Measurements from ENCODE around the gene GIPC3. TPM values are rescaled to one million over a fixed set of nuclear protein-coding genes. Genes with fewer than 3 reads are reported as not detected.
A peak's percentile ranks its signal among the peaks of the same experiment; 100 is the strongest.
"Not testable (repeated sequence)": the region's sequence is repeated elsewhere in the genome, so short reads cannot be mapped to it uniquely, and the experiment has no call there.

The GIPC3 gene
- total RNA-seq, 1 donor from 2014 or later = not detected

- Histone ChIP-seq H2AFZ (replicated peaks) (no peak overlapping the region), H3K4me1 (peaks cover 11% of the 10 kb centered on the region), H3K4me2 (no peak overlapping the region), H3K9me3 (ENCODE audit: low read depth) (no peaks in the 10 kb centered on the region), H3K9ac (no peak overlapping the region), H3K27ac (no peak overlapping the region), H3F3A (ENCODE audit: low read depth) (peaks cover 36% of the 10 kb centered on the region), H4K20me1 (ENCODE audit: low read depth) (peaks cover 52% of the 10 kb centered on the region), H3K36me3 (no peaks in the 10 kb centered on the region), H3K27me3 (peaks cover 79% of the 10 kb centered on the region), H3K79me2 (ENCODE audit: low read depth) (peaks cover under 1% of the 10 kb centered on the region), H3K4me3 (no peak overlapping the region)
- Mint-ChIP-seq H3K4me3 (no peak overlapping the region), H3K36me3 (peaks cover 7% of the 10 kb centered on the region), H3K27me3 (ENCODE audit: insufficient read depth, low read depth) (peaks cover 9% of the 10 kb centered on the region), H3K4me1 (peaks cover 15% of the 10 kb centered on the region), H3K9me3 (no peaks in the 10 kb centered on the region), H3K27ac (no peak overlapping the region)
- TF ChIP-seq CTCF (IDR thresholded peaks at IDR 0.05) (no peak), EZH2phosphoT487 (IDR thresholded peaks at IDR 0.05) (no peak), EZH2 (IDR thresholded peaks at IDR 0.05) (no peak)
- no peak for DNase-seq (ENCODE audit: low spot score)
These were observed 6.9 kb upstream of the GIPC3 start for GRCh38 chr19:3578390-3578789.

DNA sequence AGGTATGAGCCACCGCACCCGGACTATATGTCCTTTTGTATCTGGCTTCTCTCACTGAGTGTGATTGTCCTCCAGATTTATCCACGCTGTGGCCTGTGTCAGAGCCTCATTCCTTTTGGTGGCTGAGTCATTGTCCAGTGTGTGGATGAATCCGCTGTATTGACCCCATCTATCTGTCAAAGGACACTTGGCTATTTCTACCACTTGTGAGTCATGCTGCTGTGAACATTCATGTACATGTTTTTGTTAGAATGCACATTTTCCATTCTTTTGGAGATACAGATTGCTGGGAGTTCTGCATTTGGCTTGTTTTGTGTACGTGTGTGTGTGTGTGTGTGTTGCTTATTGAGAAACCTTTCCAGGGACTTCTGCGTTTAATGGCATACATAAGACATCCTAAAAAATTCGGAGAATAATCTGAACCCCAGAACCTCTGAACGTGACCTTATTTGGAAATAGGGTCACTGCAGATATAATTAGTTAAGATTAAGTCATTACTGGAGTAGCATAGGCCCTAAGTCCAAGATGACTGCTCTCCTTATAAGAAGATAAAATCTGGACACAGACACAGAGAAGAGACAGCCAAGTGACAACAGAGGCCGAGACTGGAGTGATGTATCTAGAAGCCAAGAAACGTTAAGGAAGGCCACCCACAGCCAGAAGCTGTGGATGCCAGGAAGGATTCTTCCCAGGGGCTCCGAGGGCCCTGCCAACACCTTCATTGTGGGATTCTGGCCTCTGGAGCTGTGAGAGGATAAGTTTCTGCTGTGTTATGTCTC is 4.9 kb upstream of the GIPC3 start:
- peak overlapping the region; percentile 41 for H3K4me3 Mint-ChIP-seq
- Histone ChIP-seq H3K4me3 (no peak overlapping the region), H3K36me3 (no peaks in the 10 kb centered on the region), H3K4me1 (peaks cover 11% of the 10 kb centered on the region), H3K4me2 (no peak overlapping the region), H4K20me1 (ENCODE audit: low read depth) (peaks cover 33% of the 10 kb centered on the region), H3K9me3 (ENCODE audit: low read depth) (no peaks in the 10 kb centered on the region), H3K27me3 (peaks cover 91% of the 10 kb centered on the region), H3K79me2 (ENCODE audit: low read depth) (no peaks in the 10 kb centered on the region), H2AFZ (replicated peaks) (no peak overlapping the region), H3K27ac (no peak overlapping the region), H3K9ac (no peak overlapping the region), H3F3A (ENCODE audit: low read depth) (peaks cover 25% of the 10 kb centered on the region)
- peaks cover 17% of the 10 kb centered on the region for H3K27me3 Mint-ChIP-seq (ENCODE audit: insufficient read depth, low read depth)
- no peak for DNase-seq (ENCODE audit: low spot score)
- peaks cover 8% of the 10 kb centered on the region for H3K4me1 Mint-ChIP-seq
- H3K9me3 Mint-ChIP-seq = no peaks in the 10 kb centered on the region
- no peak overlapping the region for H3K27ac Mint-ChIP-seq
- H3K36me3 Mint-ChIP-seq = peaks cover 2% of the 10 kb centered on the region
- TF ChIP-seq EZH2 (IDR thresholded peaks at IDR 0.05) = no peak
- TF ChIP-seq EZH2phosphoT487 (IDR thresholded peaks at IDR 0.05) = no peak
- TF ChIP-seq CTCF (IDR thresholded peaks at IDR 0.05) = no peak

DNA sequence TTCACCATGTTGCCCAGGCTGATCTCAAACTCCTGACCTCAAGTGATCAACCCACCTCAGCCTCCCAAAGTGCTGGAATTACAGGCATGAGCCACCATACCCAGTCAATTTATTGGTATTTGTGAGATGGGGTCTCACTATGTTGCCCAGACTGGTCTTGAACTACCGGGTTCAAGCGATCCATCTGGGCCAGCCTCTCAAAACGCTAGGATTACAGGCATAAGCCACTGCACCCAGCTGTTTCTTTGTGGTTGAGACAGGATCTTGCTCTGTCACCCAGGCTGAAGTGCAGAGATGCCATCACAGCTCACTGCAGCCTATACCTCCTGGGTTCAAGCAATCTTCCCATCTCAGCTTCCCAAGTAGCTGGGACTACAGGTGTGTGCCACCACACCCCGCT is 3.5 kb upstream of the GIPC3 start:
- Histone ChIP-seq H4K20me1 (ENCODE audit: low read depth) (peaks cover 18% of the 10 kb centered on the region), H3K27me3 (peaks cover 91% of the 10 kb centered on the region), H3F3A (ENCODE audit: low read depth) (peaks cover 13% of the 10 kb centered on the region)
- H2AFZ ChIP-seq (replicated peaks); H3K9me3 Mint-ChIP-seq; H3K9me3 ChIP-seq (ENCODE audit: low read depth); H3K4me2 ChIP-seq; H3K79me2 ChIP-seq (ENCODE audit: low read depth); H3K9ac ChIP-seq; H3K4me1 ChIP-seq; H3K4me1 Mint-ChIP-seq; DNase-seq (ENCODE audit: low spot score); H3K27ac Mint-ChIP-seq; H3K36me3 ChIP-seq; H3K4me3 ChIP-seq; H3K27ac ChIP-seq; H3K4me3 Mint-ChIP-seq; H3K36me3 Mint-ChIP-seq: not testable (repeated sequence)
- peaks cover 17% of the 10 kb centered on the region for H3K27me3 Mint-ChIP-seq (ENCODE audit: insufficient read depth, low read depth)

- not testable (repeated sequence) for H2AFZ ChIP-seq (replicated peaks); H3K4me3 Mint-ChIP-seq; H3K4me2 ChIP-seq; H3K36me3 ChIP-seq; H3F3A ChIP-seq (ENCODE audit: low read depth); DNase-seq (ENCODE audit: low spot score); H3K4me1 ChIP-seq; H3K9me3 Mint-ChIP-seq; H4K20me1 ChIP-seq (ENCODE audit: low read depth); H3K27ac Mint-ChIP-seq; H3K27ac ChIP-seq; H3K9me3 ChIP-seq (ENCODE audit: low read depth); H3K4me3 ChIP-seq; H3K79me2 ChIP-seq (ENCODE audit: low read depth); H3K4me1 Mint-ChIP-seq; H3K9ac ChIP-seq; H3K36me3 Mint-ChIP-seq
- H3K27me3 ChIP-seq = peaks cover 88% of the 10 kb centered on the region
- peaks cover 20% of the 10 kb centered on the region for H3K27me3 Mint-ChIP-seq (ENCODE audit: insufficient read depth, low read depth)
These were observed 1.1 kb upstream of the GIPC3 start for GRCh38 chr19:3584036-3584802.

Measured in neural progenitor cell (in vitro differentiated cells).